Measurements from ENCODE around the gene MYH15. TPM values are rescaled to one million over a fixed set of nuclear protein-coding genes. Genes with fewer than 3 reads are reported as not detected.

Gene MYH15
- total and polyA plus RNA-seq, 8 donors, result 0.05 to 0.70 (median 0.32) TPM

GRCh38 chr3:108378153-108378951 is 132.0 kb downstream of the MYH15 start:
- intact Hi-C loops (cut with DNase I), result no loop called here
- Histone ChIP-seq H3K27me3 (no peaks in the 10 kb centered on the region), H3K4me1 (no peaks in the 10 kb centered on the region), H3K4me3 (no peak overlapping the region), H3K9me3 (no peaks in the 10 kb centered on the region), H3K36me3 (no peaks in the 10 kb centered on the region), H3K27ac (no peak overlapping the region)
- ATAC-seq (no peak), DNase-seq (no peak)
- TF ChIP-seq CTCF (IDR thresholded peaks at IDR 0.05), result no peak

GRCh38 chr3:108377384-108377783 is 133.0 kb downstream of the MYH15 start:
- intact Hi-C loops (cut with DNase I), result no loop called here
- H3K4me3 ChIP-seq, result no peak overlapping the region
- H3K4me1 ChIP-seq, result no peaks in the 10 kb centered on the region
- no peak overlapping the region for H3K27ac ChIP-seq
- no peak for TF ChIP-seq CTCF (IDR thresholded peaks at IDR 0.05)
- DNase-seq, result no peak
- ATAC-seq, result no peak
- H3K27me3 ChIP-seq, result no peaks in the 10 kb centered on the region
- no peaks in the 10 kb centered on the region for H3K9me3 ChIP-seq
- H3K36me3 ChIP-seq, result no peaks in the 10 kb centered on the region

DNA sequence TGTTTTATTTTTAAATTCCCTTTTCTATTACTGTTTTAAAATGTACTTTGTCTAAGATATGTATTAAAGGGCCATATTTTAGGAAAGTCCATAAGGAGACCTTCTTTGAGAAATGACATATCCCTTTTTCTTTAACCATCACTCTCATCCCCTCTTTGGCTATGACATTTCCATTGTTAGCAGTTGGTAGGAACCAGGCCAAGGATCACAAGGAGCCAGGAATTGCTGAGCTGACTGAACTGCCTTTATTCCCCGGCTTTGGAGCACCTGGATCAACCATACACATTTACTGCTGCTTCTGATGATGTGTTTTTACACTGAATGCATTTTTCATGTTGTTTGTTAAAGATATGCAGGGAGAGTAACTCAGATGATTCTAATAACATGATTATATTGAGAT is 134.4 kb downstream of the MYH15 start:
- H3K27me3 ChIP-seq, result no peaks in the 10 kb centered on the region
- no peak overlapping the region for H3K4me3 ChIP-seq
- DNase-seq, result no peak
- intact Hi-C loops (cut with DNase I), result no loop called here
- no peak for ATAC-seq
- no peaks in the 10 kb centered on the region for H3K4me1 ChIP-seq
- H3K9me3 ChIP-seq, result no peaks in the 10 kb centered on the region
- no peaks in the 10 kb centered on the region for H3K36me3 ChIP-seq
- TF ChIP-seq CTCF (IDR thresholded peaks at IDR 0.05), result no peak
- H3K27ac ChIP-seq, result no peak overlapping the region

DNA sequence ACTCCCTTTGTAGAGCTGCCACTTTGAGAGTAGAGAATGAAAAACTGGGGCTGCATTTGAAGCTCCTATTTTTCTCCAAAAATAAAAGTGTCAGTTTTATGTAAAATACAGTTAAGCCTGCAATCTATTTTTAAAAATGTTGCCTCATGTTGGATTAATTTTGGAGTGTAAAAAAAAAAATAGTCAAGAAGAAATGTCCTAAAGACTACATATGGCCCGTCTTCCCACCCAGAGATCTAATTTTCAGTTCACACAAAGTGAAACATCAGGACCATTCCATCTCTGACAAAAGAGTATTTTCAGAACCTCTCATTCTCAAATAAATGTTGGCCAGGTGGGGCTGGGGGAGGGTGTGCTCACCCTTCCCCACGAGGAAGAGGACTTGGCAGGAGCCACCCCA is 151.4 kb downstream of the MYH15 start:
- TF ChIP-seq CTCF (IDR thresholded peaks at IDR 0.05), result no peak
- intact Hi-C loops (cut with DNase I), result no loop called here
- Histone ChIP-seq H3K36me3 (no peaks in the 10 kb centered on the region), H3K9me3 (no peaks in the 10 kb centered on the region), H3K4me3 (no peak overlapping the region), H3K4me1 (no peaks in the 10 kb centered on the region), H3K27ac (no peak overlapping the region), H3K27me3 (no peaks in the 10 kb centered on the region)
- ATAC-seq (no peak), DNase-seq (no peak)

GRCh38 chr3:108357042-108357441 is 153.4 kb downstream of the MYH15 start:
- no peak for ATAC-seq
- H3K4me3 ChIP-seq, result no peak overlapping the region
- H3K4me1 ChIP-seq, result no peaks in the 10 kb centered on the region
- no peak for TF ChIP-seq CTCF (IDR thresholded peaks at IDR 0.05)
- no peaks in the 10 kb centered on the region for H3K9me3 ChIP-seq
- no peak overlapping the region for H3K27ac ChIP-seq
- no peaks in the 10 kb centered on the region for H3K36me3 ChIP-seq
- intact Hi-C loops (cut with DNase I), result no loop called here
- no peak for DNase-seq
- H3K27me3 ChIP-seq, result no peaks in the 10 kb centered on the region

Data from left lung (tissue), 10 donors.